GM10266 (cell line): ENCODE results near the gene RLN3.

Experiments used
- DNase-seq: peaks from one replicate; pipeline ENCODE4 v3.0.0; 2012; ENCODE audit errors: extremely low spot score
- TF ChIP-seq, protein P1 (sequence below): IDR thresholded peaks from 2 replicates; pipeline ENCODE4 v1.5.1; 2012; ENCODE audit warnings: mild to moderate bottlenecking, low read depth; ENCODE audit not compliant: control insufficient read depth, insufficient read depth; ENCODE audit errors: missing control alignments

The RLN3 gene

DNA sequence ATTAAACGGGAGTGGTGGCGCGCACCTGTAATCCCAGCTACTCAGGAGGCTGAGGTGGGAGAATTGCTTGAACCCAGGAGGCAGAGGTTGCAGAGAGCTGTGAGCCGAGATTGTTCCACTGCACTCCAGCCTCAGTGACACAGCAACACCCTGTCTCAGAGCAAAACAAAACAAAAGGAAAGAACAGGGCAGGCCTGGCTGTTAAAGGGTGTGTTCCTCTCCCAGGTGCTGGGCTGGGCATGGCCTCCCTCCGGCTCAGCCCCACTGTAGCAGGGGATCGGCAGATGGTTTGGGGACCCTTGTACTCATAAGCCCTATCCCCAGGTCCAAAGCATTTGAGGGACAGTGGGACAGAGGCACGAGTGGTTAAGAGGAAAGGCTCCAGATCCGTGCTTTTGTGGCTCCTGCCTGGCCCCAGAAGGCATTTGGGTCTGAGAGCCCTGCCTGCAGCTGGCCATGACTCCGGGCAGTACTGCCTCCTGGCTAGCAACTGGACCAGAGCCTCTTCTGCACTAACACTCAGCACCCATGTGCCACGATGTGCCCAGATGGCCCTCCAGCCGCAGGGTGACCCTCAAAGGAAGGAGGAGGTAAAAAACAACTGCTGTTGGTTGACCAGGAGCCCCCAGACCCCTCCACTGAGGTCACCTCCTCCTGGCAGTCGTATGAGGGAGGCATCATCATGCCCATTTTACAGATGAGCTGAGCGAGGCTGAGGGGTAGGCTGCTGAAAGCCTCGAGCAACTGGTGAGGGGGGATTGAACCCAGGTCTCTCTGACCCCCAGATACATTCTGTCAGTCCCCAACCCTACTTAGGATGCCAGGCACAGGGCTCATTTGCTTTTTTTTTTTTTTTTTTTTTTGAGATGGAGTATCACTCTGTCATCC lies 31.8 kb upstream of the RLN3 start:
- TF ChIP-seq, protein P1, sequence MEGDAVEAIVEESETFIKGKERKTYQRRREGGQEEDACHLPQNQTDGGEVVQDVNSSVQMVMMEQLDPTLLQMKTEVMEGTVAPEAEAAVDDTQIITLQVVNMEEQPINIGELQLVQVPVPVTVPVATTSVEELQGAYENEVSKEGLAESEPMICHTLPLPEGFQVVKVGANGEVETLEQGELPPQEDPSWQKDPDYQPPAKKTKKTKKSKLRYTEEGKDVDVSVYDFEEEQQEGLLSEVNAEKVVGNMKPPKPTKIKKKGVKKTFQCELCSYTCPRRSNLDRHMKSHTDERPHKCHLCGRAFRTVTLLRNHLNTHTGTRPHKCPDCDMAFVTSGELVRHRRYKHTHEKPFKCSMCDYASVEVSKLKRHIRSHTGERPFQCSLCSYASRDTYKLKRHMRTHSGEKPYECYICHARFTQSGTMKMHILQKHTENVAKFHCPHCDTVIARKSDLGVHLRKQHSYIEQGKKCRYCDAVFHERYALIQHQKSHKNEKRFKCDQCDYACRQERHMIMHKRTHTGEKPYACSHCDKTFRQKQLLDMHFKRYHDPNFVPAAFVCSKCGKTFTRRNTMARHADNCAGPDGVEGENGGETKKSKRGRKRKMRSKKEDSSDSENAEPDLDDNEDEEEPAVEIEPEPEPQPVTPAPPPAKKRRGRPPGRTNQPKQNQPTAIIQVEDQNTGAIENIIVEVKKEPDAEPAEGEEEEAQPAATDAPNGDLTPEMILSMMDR, result no peak
- DNase-seq, result no peak

GRCh38 chr19:13996928-13997630 lies 30.9 kb upstream of the RLN3 start:
- DNase-seq, result no peak
- TF ChIP-seq, protein P1, result no peak

- TF ChIP-seq, protein P1, result no peak
Observed at GRCh38 chr19:13997631-13997962, 30.4 kb upstream of the RLN3 start.

GRCh38 chr19:13998426-13998825 lies 29.5 kb upstream of the RLN3 start:
- DNase-seq, result no peak
- TF ChIP-seq, protein P1, result no peak

More at GRCh38 chr19:13997631-13997962, 30.4 kb upstream of the RLN3 start:
- no peak for DNase-seq

GRCh38 chr19:13999085-13999484 lies 28.9 kb upstream of the RLN3 start:
- no peak for DNase-seq
- TF ChIP-seq, protein P1, result no peak

DNA sequence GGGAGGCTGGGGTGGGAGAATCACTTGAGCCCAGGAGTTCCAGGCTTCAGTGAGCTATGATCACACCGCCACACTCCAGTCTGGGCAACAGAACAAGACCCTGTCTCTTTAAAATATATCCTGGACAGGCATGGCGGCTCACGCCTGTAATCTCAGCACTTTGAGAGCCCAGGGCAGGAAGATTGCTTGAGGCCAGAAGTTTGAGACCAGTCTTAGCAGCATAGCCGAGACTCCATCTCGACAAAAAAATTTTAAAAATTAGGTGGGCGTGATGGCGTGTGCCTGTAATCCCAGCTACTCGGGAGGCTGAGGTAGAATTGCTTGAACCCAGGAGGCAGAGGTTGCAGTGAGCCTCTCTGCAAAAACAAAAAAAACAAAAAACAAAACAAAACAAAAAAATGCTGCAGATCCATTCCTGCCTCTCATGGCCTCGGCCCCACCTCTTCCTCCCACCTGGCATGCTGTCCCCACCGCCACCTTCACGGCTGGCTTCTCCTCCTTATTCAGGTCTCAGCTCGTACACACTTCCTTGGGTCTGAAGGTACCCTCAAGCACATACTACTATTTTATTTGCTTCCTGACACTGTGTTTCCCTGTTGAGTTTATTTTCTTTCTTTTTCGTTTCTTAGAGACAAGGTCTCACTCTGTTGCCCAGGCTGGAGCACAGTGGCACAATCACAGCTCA lies 27.1 kb upstream of the RLN3 start:
- TF ChIP-seq, protein P1, result no peak
- DNase-seq, result no peak
